ENCODE results near the gene SLC26A8.
"Not testable (repeated sequence)": the region's sequence is repeated elsewhere in the genome, so short reads cannot be mapped to it uniquely, and the experiment has no call there.

Gene SLC26A8

GRCh38 chr6:35941170-35941569 is 83.3 kb downstream of the SLC26A8 start:
- DNase-seq: not testable (repeated sequence)

DNA sequence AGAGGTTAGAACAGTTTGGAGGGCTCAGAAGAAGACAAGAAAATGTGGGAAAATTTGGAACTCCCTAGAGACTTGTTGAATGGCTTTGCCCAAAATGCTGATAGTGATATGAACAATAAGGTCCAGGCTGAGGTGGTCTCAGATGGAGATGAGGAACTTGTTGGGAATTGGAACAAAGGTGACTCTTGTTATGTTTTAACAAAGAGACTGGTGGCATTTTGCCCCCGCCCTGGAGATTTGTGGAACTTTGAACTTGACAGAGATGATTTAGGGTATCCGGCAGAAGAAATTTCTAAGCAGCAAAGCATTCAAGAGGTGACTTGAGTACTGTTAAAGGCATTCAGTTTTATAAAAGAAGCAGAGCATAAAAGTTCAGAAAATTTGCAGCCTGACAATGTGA is 84.4 kb downstream of the SLC26A8 start:
- not testable (repeated sequence) for DNase-seq

GRCh38 chr6:35939259-35939658 is 85.2 kb downstream of the SLC26A8 start:
- not testable (repeated sequence) for DNase-seq

- no peak for DNase-seq
These were observed 87.6 kb downstream of the SLC26A8 start for GRCh38 chr6:35936681-35937359.

DNA sequence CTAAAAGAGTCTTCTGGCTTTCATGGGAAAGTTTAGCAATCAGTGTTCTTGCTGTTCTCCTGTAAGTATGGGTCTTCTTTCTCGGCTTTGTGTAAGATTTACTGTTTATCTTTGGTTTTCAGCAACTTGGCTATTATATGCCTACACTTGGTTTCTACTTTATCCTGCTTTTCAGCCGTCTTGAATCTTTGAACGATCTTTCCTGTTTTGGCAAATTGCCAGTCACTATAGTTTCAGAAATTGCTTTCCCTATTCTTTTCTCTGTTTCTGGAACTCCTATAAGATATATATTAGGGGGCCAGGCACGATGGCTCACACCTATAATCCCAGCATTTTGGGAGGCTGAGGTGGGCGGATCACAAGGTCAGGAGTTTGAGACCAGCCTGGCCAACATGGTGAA is 89.0 kb downstream of the SLC26A8 start:
- DNase-seq: no peak

GRCh38 chr6:35933844-35934243 is 90.6 kb downstream of the SLC26A8 start:
- DNase-seq: no peak

- not testable (repeated sequence) for DNase-seq
These were observed 92.6 kb downstream of the SLC26A8 start for GRCh38 chr6:35931873-35932272.

- no peak for DNase-seq
These were observed 93.3 kb downstream of the SLC26A8 start for GRCh38 chr6:35931120-35931561.

DNA sequence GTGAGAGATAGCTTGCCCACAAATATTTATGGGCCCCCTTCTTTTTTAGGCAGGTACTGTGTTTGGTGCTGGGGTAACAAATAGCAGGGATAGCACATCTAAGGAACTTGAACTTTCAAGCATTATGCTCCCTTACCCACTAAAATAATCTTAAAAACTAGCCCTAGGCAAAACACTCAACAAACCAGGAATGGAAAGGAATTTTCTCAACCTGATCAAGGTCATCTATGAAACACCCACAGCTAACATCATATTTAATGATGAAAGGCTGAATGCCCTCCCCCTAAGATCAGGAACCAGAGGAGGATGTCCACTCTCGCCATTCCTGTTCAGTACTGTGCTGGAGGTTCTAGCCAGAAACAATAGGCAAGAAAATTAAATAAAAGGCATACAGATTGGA is 94.8 kb downstream of the SLC26A8 start:
- DNase-seq: no peak

- no peak for DNase-seq
These were observed 97.8 kb downstream of the SLC26A8 start for GRCh38 chr6:35926509-35927215.

GRCh38 chr6:35925961-35926360 is 98.5 kb downstream of the SLC26A8 start:
- no peak for DNase-seq

DNA sequence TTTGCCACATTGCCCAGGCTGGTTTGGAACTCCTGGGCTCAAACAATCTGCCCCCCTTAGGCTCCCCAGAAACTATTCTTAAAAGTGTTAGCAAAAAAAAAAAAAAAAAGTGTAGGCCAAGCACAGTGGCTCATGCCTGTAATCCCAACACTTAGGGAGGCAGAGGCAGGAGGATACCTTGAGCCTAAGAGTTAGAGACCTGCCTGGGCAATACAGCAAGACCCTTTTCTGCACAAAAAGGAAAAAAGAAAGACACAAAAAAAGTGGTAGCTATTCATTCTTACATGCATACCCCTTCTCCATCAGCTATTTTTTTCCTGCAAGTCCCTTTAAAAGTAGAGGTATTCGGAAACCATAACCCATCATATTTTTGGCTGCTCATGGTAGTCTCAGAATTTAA is 100.3 kb downstream of the SLC26A8 start:
- no peak for DNase-seq

DNA sequence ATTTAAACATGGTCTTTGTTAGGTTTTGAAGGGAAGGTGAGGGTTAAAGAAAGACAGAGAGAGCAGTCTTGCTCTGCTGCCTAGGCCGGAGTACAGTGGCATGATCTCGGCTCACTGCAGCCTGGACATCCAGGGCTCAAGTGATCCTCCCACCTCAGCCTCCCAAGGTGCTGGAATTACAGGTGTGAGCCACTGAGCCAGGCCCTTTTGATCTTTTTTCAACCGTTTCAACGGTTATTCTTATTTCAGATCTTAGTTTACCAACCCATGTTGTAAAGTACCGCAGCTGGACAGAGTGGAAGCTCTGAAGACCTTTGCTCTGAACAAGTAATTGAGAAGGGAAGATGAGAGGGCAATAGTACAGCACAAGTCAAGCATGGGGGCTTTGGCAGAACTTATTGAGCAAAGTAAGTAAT is 102.3 kb downstream of the SLC26A8 start:
- no peak for DNase-seq

DNA sequence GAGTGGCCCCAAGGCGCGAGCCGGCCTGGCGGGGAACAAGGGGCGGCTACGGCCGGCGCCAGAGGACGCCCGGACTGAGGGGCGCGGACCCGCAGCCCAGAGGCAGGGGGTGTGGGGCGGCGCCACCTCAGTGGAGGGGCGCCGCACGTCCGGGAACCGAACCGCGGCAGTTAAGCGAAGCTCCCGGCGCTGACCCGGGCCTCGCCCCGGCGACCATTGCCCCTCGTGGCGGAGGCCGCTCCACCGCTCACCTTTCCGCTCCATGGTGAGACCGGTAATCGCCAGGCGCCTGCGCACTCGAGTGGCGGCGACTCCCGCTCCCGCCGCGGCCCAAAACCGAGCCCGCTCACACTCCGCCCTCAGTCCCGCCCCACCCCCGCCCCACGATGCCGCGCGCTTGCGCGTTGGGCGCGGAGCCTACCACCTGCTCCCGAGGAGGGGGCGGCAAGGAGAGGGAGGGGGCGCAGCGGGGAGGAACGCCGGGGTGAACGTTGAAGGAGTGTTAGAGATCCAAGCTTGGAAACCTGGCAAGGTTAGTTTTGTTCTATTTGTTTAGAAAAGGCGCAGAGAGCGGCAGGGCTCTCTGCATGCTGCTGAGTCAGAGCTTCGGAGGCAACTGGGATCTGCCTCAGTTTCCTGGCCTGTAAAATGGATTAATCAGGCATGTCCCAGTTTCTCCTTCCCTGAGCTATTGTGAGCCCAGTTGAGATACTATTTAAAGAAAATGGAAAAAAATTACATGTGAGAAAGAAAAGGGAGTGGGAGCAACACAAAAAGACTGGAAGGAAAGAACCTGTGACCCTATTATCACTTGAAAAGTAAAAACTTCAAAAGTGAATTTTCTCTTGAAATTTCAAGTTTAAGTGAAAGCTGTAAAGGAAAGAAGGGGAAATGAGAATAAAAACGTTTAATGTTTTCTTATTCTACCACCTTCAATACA is 103.4 kb downstream of the SLC26A8 start, which contains the start of gene SRPK1:
Gene SRPK1, minus strand, starts transcription at position 306 of the 940 bp plus-strand sequence. Its CDS starts 42 bp downstream, at position 264.
- peak; percentile 71 to 88 for DNase-seq

DNA sequence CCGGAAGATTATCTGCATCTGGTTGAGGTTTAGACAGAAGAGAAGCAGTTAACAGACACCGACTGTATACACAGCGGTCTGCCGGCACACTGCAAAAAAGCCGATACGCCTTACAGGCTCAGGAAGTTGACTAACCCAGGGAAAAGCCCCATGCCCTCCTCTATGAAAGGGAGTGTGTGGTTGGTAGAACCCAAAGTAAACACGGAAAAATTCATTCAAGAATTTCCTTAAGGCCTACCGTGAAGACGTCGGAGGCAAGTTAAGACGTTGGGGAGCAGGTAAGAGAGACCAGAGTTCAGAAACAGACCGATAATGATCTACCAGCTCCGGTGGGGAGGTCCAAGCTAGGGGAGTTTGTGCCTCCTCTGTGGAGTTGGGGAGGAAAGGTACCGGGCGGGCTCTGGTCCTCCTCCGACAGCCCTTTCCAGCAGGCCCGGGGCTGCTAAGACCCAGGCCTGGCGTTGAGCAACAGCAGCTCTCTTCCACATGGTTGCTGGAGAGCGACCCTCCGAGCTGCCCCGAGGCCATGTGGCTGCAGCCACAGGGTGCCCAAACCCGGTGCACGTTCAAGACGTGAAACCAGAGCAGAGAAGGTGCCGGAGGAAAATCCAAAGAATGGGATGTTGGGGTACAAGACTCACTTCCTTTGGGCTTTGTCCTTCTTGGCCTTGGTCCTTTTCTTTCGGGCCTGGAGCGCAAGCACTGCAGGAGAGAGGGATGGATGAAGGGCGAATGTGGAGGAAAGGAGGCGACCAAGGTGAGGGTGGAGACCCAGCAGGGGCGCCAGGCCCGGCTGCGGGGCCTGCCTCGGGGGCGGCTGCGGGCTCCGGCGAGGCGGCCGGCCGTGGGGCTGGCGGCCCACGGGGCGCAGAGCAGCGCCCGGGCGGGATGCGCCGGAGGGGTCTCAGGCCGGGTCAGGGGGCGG is 104.4 kb downstream of the SLC26A8 start:
- DNase-seq: peak in 1 of 2 donors; percentile 9

GRCh38 chr6:35919085-35919826 is 105.2 kb downstream of the SLC26A8 start:
- no peak for DNase-seq

DNA sequence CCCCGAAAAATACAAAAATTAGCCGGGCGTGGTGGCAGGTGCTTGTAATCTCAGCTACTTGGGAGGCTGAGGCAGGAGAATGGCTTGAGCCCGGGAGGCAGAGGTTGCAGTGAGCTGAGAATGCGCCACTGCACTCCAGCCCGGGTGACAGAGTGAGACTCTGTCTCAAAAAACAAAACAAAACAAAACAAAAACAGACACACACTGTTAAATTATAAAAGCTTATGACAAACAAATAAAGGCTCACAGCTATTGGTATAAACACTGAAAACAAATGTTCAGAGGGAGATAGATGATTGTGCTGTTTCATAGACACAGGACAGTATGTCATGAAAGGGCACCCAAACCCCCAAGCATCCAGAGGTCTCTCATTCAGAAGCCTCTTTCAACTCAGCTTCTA is 107.5 kb downstream of the SLC26A8 start:
- DNase-seq: not testable (repeated sequence)

DNA sequence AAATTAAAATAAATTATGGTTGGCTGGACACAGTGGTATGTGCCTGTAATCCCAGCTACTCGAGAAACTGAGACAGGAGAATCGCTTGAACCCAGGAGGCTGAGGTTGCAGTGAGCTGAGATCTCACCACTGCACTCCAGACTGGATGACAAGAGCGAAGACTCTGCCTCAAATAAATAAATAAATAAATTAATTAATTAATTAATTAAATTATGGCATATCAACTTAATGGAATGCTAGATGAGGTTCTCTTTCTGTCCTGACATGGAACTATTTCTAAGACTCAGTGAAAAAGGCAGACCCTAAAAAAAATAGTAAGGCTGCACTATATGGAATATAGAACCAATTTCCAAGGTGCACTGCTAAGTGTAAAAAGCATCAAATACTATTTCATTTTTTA is 108.4 kb downstream of the SLC26A8 start:
- no peak for DNase-seq

DNA sequence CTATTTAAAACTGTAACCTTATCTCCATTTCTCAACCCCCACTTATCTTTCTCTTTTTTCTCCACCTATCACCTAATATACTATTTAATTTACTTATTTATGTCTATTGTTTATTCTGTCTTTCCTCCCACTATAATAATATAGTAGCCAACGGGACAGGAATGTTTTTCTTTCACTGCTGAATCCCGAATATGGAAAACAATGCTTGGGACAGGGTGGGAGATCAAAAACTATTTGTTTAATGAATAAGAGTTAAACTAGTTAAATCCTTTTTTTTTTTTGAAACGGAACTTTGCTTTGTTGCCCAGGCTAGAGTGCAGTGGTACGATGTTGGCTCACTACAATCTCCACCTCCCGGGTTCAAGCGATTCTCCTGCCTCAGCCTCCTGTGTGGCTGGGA is 109.9 kb downstream of the SLC26A8 start:
- no peak for DNase-seq

- no peak for DNase-seq
These were observed 112.4 kb downstream of the SLC26A8 start for GRCh38 chr6:35911871-35912653.

Data from hippocampal formation (tissue), 2 donors.